ENCODE measurements around the gene POLE3. TPM values are rescaled to one million over a fixed set of nuclear protein-coding genes. Genes with fewer than 3 reads are reported as not detected.

Gene POLE3
- total and polyA plus RNA-seq, 2 experiments from 2014 or later = 39.2 to 81.3 TPM

DNA sequence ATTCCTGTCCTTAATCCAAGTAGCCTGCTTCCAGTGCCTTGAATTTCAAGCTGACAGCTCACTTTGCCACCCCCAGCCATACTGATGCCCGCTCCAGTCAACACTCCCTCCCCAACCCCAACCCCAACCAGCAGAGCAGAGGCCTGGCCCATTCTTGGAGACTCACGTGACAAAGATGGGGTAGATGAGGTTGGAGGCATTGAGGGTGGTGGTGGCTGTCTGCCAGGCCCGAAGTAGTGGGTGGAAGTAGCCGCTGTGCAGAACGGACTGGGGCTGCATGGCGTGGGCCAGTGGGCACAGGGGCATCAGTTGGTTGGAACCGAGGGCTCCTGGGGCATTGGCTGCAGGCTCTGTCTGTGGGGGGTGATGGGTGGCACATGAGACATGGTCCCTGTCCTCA is 17.2 kb downstream of the POLE3 start:
- H3K27ac Mint-ChIP-seq = no peak overlapping the region
- H3K9me3 Mint-ChIP-seq = no peaks in the 10 kb centered on the region
- DNase-seq (ENCODE audit: low spot score) (no peak), ATAC-seq (no peak)
- H3K27me3 ChIP-seq (ENCODE audit: insufficient read depth) = no peaks in the 10 kb centered on the region
- H3K27ac ChIP-seq (ENCODE audit: low read depth) = no peak overlapping the region
- no peak for TF ChIP-seq EZH2phosphoT487 (IDR thresholded peaks at IDR 0.05; ENCODE audit: unreplicated experiment)
- TF ChIP-seq STAT1 (IDR thresholded peaks at IDR 0.05; ENCODE audit: unreplicated experiment) = no peak
- TF ChIP-seq, protein P1, sequence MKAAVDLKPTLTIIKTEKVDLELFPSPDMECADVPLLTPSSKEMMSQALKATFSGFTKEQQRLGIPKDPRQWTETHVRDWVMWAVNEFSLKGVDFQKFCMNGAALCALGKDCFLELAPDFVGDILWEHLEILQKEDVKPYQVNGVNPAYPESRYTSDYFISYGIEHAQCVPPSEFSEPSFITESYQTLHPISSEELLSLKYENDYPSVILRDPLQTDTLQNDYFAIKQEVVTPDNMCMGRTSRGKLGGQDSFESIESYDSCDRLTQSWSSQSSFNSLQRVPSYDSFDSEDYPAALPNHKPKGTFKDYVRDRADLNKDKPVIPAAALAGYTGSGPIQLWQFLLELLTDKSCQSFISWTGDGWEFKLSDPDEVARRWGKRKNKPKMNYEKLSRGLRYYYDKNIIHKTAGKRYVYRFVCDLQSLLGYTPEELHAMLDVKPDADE (IDR thresholded peaks at IDR 0.05) = no peak
- no peak for TF ChIP-seq CREB1 (CRISPR knock-in tag; IDR thresholded peaks at IDR 0.05; ENCODE audit: low read depth)
- TF ChIP-seq ZNF114 (CRISPR knock-in tag; IDR thresholded peaks at IDR 0.05) = no peak
- no peak for TF ChIP-seq ZNF331 (CRISPR knock-in tag; IDR thresholded peaks at IDR 0.05; ENCODE audit: low read depth)
- no peak overlapping the region for H3K4me2 ChIP-seq
- no peaks in the 10 kb centered on the region for H3F3A ChIP-seq (replicated peaks; ENCODE audit: low read depth)
- H3K36me3 ChIP-seq (ENCODE audit: insufficient read depth) = no peaks in the 10 kb centered on the region
- no peaks in the 10 kb centered on the region for H3K79me2 ChIP-seq (replicated peaks; ENCODE audit: insufficient read depth)
- H2AFZ ChIP-seq = no peak overlapping the region
- 0 out of 2 replicates have a peak, but pooled peaks cover 2% of the 10 kb centered on the region for H4K20me1 ChIP-seq (replicated peaks; ENCODE audit: insufficient read depth)
- H3K27me3 Mint-ChIP-seq (ENCODE audit: insufficient read depth, low read depth, poor library complexity) = peaks cover 7% of the 10 kb centered on the region
- H3K9me2 ChIP-seq (ENCODE audit: insufficient read depth) = no peaks in the 10 kb centered on the region
- H3K4me1 ChIP-seq (ENCODE audit: insufficient read depth) = no peaks in the 10 kb centered on the region
- no peak overlapping the region for H3K4me3 ChIP-seq
- no peak overlapping the region for H3K4me3 Mint-ChIP-seq
- no peaks in the 10 kb centered on the region for H3K4me1 Mint-ChIP-seq
- peaks cover 9% of the 10 kb centered on the region; the same call in 2 of the 3 replicates for H3K36me3 Mint-ChIP-seq (ENCODE audit: low read depth)

- no peaks in the 10 kb centered on the region for H3K4me1 ChIP-seq (ENCODE audit: insufficient read depth)
- H3K4me3 Mint-ChIP-seq = no peak overlapping the region
- no peak overlapping the region for H3K27ac Mint-ChIP-seq
- ATAC-seq = no peak
- H3K27ac ChIP-seq (ENCODE audit: low read depth) = no peak overlapping the region
- no peak overlapping the region for H2AFZ ChIP-seq
- no peak overlapping the region for H3K4me3 ChIP-seq
- peaks cover 2% of the 10 kb centered on the region; the same call in 1 of the 2 replicates for H4K20me1 ChIP-seq (replicated peaks; ENCODE audit: insufficient read depth)
- H3K27me3 ChIP-seq (ENCODE audit: insufficient read depth) = no peaks in the 10 kb centered on the region
- H3K9me2 ChIP-seq (ENCODE audit: insufficient read depth) = no peaks in the 10 kb centered on the region
- H3K4me1 Mint-ChIP-seq = no peaks in the 10 kb centered on the region
- H3K4me2 ChIP-seq = no peak overlapping the region
- H3K9me3 Mint-ChIP-seq = no peaks in the 10 kb centered on the region
- no peaks in the 10 kb centered on the region for H3K79me2 ChIP-seq (replicated peaks; ENCODE audit: insufficient read depth)
- H3F3A ChIP-seq (replicated peaks; ENCODE audit: low read depth) = no peaks in the 10 kb centered on the region
- peaks cover 11% of the 10 kb centered on the region; the same call in 2 of the 3 replicates for H3K36me3 Mint-ChIP-seq (ENCODE audit: low read depth)
- H3K27me3 Mint-ChIP-seq (ENCODE audit: insufficient read depth, low read depth, poor library complexity) = peaks cover 7% of the 10 kb centered on the region
- no peak for DNase-seq (ENCODE audit: low spot score)
- H3K36me3 ChIP-seq (ENCODE audit: insufficient read depth) = no peaks in the 10 kb centered on the region
- no peak for TF ChIP-seq POLR2AphosphoS5 (IDR thresholded peaks at IDR 0.05; ENCODE audit: low read depth)
- TF ChIP-seq REST (IDR thresholded peaks at IDR 0.05; ENCODE audit: unreplicated experiment) = no peak
- TF ChIP-seq EZH2 (IDR thresholded peaks at IDR 0.05; ENCODE audit: low read depth, unreplicated experiment) = no peak
- TF ChIP-seq, protein P1 (IDR thresholded peaks at IDR 0.05) = no peak
- TF ChIP-seq ZNF114 (CRISPR knock-in tag; IDR thresholded peaks at IDR 0.05) = no peak
- no peak for TF ChIP-seq ZNF331 (CRISPR knock-in tag; IDR thresholded peaks at IDR 0.05; ENCODE audit: low read depth)
- TF ChIP-seq EZH2phosphoT487 (IDR thresholded peaks at IDR 0.05; ENCODE audit: unreplicated experiment) = no peak
- TF ChIP-seq STAT1 (IDR thresholded peaks at IDR 0.05; ENCODE audit: unreplicated experiment) = no peak
- no peak for TF ChIP-seq NANOG (IDR thresholded peaks at IDR 0.05; ENCODE audit: borderline replicate concordance)
- no peak for TF ChIP-seq JUNB (IDR thresholded peaks at IDR 0.05; ENCODE audit: unreplicated experiment)
Measured at GRCh38 chr9:113391917-113392316, 18.6 kb downstream of the POLE3 start.
